Heart left ventricle (tissue), 16 donors: ENCODE measurements around the gene CEP20. TPM values are rescaled to one million over a fixed set of nuclear protein-coding genes. Genes with fewer than 3 reads are reported as not detected.

Source experiments
- ATAC-seq, 4 donors: fragments of 200-7000 bp; cut with Tn5 transposase; one replicate each; pipeline ENCODE4 v1.9.1; 2020 to 2022; ENCODE audit warnings: moderate library complexity in 4 of 4, mild to moderate bottlenecking in 3 of 4, moderate number of reproducible peaks in 1 of 4
- DNase-seq, 5 donors: peaks; one replicate each; pipeline ENCODE4 v3.0.0-alpha.2; 2020
- H3K27ac ChIP-seq, 12 donors: fragments of 200-600 bp; sonication (generic) in 4 of 12; one replicate each; pipeline versions ENCODE4 v1.5.0 to v1.8.0; 2016 to 2022; ENCODE audit warnings: mild to moderate bottlenecking in 2 of 12
- H3K27me3 ChIP-seq, 9 donors: fragments of 200-600 bp; sonication (generic) in 2 of 9; one replicate each; pipeline versions ENCODE4 v1.5.1 to v1.8.0; 2016 to 2022; ENCODE audit warnings: mild to moderate bottlenecking in 3 of 9
- H3K36me3 ChIP-seq, 9 donors: fragments of 200-600 bp; sonication (generic) in 2 of 9; one replicate each; pipeline versions ENCODE4 v1.5.0 to v1.8.0; 2018 to 2022; ENCODE audit warnings: mild to moderate bottlenecking in 2 of 9
- H3K4me1 ChIP-seq, 12 donors: fragments of 200-600 bp; sonication (generic) in 4 of 12; one replicate each; pipeline versions ENCODE4 v1.5.0 to v1.8.0; 2016 to 2022; ENCODE audit warnings: mild to moderate bottlenecking in 3 of 12
- H3K4me3 ChIP-seq, 12 donors: fragments of 200-600 bp; sonication (generic) in 4 of 12; one replicate each; pipeline versions ENCODE4 v1.5.0 to v1.8.0; 2017 to 2022; ENCODE audit warnings: mild to moderate bottlenecking in 9 of 12, moderate library complexity in 4 of 12
- H3K9me3 ChIP-seq, 12 donors: fragments of 200-600 bp; sonication (generic) in 4 of 12; one replicate each; pipeline versions ENCODE4 v1.5.0 to v1.8.0; 2016 to 2022; ENCODE audit warnings: mild to moderate bottlenecking in 1 of 12
- POLR2A ChIP-seq, 2 donors: fragments of 450-650 bp; IDR thresholded peaks; one replicate each; pipeline ENCODE4 v1.6.1; 2017; ENCODE audit warnings: antibody characterized with exemption in 2 of 2, mild to moderate bottlenecking in 2 of 2, moderate library complexity in 2 of 2
- WGBS, 4 donors: extraction: QIAGEN DNeasy Blood & Tissue Kit in 2 of 4; methylation state at CpG; one replicate each; pipeline versions ENCODE4 v1.1.5 to v1.1.7; 2013 to 2018; 5-methylcytosine and 5-hydroxymethylcytosine counted together
- intact Hi-C, 10 donors: fragments of 100-400 bp; cut with DNase I; formaldehyde crosslinking; loops; one replicate each; pipeline versions ENCODE4 v1.11.1 to v1.14.2; 2022
- polyA plus RNA-seq, 2 donors: library from polyadenylated mRNA; stranded (reverse); fragments of 200-250 nt; gene quantifications; one replicate each; pipeline ENCODE4 v1.2.3, GENCODE V29; 2013
- total RNA-seq, 9 donors: library from RNA; depleted of rRNA in 2 of 9; stranded (reverse); fragments of >200 nt in 2 of 9; fragmentation: NEBNext Ultra II Directional in 3 of 9; extraction: Animal tissue kit (Norgen Biotek cat#: 25700) in 3 of 9; gene quantifications; one replicate each; pipeline versions ENCODE4 v1.1.0 to v1.2.4, GENCODE V29; 2016 to 2023
- TF ChIP-seq, protein P1 (sequence below), 12 donors: fragments of 200-600 bp; sonication (generic) in 4 of 12; IDR thresholded peaks; one replicate each; pipeline versions ENCODE4 v1.5.0 to v1.8.0; 2018 to 2022; ENCODE audit warnings: antibody characterized with exemption in 12 of 12, mild to moderate bottlenecking in 5 of 12
- donor health status: ischemic (EF 13 %, LVEDD 7.1; RV severe dilation, severe dysfunction).
- donor health status: healthy with polysubstance abuse.
- donor health status: DM: no; HTN: yes; CAD: no.
- donor health status: DM: no; HTN: no; CAD: no.
- donor health status: ischemic (EF 25% LVEDD 6.9; RV normal size, moderate dysfunction).
- donor health status: ischemic (EF 25% LVEDD 5.7; RV mildly dilated, moderate dysfunction).
- donor health status: healthy.
- donor health status: DM: yes; HTN: yes; CAD: no.
- donor health status: ischemic (EF 35%, LVEDD 5.7; RV mildly dilated, moderate dysfunction).
- donor health status: nonischemic (EF 11% LVEDD 7.7; RV severe dilation, severe dysfunction).
- donor health status: DM: yes; HTN: yes; CAD: no.
- donor health status: PGD.
- donor health status: ischemic (EF 29% LVEDD 5.4; RV normal size, mild dysfunction).
- donor health status: nonischemic (EF 23%, LVEDD 6.1; RV moderate dilation, normal function).

CEP20 gene
- total and polyA plus RNA-seq, 11 donors, result 14.1 to 40.3 (median 28.0) TPM

DNA sequence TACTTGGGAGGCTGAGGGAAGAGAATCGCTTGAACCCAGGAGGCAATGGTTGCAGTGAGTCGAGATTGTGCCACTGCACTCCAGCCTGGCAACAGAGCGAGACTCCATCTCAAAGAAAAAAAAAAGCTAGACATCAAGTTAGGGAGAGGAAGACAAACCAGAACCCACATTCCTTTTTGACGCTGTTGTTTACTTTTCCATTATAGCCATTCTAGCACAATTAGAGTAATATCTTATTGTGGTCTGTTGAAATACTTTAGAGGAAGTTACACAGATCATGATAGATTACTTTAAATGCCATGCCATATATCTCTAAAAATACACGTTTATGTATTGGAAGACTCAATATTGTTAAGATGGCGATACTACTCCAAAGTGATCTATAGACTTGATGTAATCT lies 44.5 kb upstream of the CEP20 start:
- H3K9me3 ChIP-seq, result peaks cover 0 to 12% (median 0%) of the 10 kb centered on the region in 12 donors
- no peaks in the 10 kb centered on the region for H3K27me3 ChIP-seq
- intact Hi-C loops, result no loop called here
- no peaks in the 10 kb centered on the region for H3K36me3 ChIP-seq
- H3K4me3 ChIP-seq, result no peak overlapping the region
- 77 to 84% (median 80%) methylated on average over 6 of the region's 6 CpGs for WGBS, 4 donors
- no peak for DNase-seq
- no peaks in the 10 kb centered on the region for H3K4me1 ChIP-seq
- no peak overlapping the region for H3K27ac ChIP-seq
- ATAC-seq, result no peak
- TF ChIP-seq, protein P1, sequence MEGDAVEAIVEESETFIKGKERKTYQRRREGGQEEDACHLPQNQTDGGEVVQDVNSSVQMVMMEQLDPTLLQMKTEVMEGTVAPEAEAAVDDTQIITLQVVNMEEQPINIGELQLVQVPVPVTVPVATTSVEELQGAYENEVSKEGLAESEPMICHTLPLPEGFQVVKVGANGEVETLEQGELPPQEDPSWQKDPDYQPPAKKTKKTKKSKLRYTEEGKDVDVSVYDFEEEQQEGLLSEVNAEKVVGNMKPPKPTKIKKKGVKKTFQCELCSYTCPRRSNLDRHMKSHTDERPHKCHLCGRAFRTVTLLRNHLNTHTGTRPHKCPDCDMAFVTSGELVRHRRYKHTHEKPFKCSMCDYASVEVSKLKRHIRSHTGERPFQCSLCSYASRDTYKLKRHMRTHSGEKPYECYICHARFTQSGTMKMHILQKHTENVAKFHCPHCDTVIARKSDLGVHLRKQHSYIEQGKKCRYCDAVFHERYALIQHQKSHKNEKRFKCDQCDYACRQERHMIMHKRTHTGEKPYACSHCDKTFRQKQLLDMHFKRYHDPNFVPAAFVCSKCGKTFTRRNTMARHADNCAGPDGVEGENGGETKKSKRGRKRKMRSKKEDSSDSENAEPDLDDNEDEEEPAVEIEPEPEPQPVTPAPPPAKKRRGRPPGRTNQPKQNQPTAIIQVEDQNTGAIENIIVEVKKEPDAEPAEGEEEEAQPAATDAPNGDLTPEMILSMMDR (IDR thresholded peaks at IDR 0.05), result no peak
- TF ChIP-seq POLR2A (IDR thresholded peaks at IDR 0.05), result no peak

DNA sequence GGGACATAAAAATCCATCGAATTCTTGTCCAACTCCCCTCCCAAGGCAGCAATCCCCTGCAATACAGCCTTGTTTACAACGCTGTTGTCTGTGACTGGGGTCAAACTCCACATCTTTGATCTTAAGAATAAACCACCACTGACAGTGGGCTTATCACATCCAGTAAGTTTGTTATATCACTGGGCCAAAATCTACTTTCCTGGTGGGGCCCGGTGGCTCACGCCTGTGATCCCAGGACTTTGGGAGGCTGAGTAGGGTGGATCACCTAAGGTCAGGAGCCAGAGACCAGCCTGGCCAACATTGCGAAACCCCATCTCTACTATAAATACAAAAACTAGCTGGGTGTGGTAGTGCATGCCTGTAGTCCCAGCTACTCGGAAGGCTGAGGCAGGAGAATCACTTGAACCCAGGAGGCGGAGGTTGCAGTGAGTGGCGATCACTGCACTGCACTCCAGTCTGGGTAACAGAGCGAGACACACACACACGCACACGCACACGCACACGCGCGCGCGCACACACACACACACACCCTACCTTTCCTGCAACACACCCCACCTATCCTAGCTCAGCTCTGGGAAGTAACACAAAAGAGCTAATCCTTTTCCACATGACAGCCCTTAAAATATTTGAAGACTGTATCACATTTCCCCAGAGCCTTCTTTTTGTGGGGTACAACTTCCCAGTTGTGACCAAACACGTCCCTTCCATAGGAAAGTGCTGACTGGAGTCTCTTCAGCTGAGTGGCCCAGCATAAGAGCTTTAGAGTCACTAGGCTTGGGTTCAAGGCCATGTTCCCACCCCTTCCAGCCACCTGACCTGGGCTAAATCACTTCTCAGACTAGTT lies 40.1 kb upstream of the CEP20 start:
- Histone ChIP-seq H3K36me3 (no peaks in the 10 kb centered on the region), H3K9me3 (no peaks in the 10 kb centered on the region), H3K4me1 (no peaks in the 10 kb centered on the region), H3K4me3 (no peak overlapping the region), H3K27ac (no peak overlapping the region), H3K27me3 (no peaks in the 10 kb centered on the region)
- WGBS, 4 donors, result 91 to 95% (median 95%) methylated on average over 14 to 18 of the region's 18 CpGs
- no peak for ATAC-seq
- no peak for DNase-seq
- intact Hi-C loops, result no loop called here
- TF ChIP-seq, protein P1 (IDR thresholded peaks at IDR 0.05), result no peak
- no peak for TF ChIP-seq POLR2A (IDR thresholded peaks at IDR 0.05)

DNA sequence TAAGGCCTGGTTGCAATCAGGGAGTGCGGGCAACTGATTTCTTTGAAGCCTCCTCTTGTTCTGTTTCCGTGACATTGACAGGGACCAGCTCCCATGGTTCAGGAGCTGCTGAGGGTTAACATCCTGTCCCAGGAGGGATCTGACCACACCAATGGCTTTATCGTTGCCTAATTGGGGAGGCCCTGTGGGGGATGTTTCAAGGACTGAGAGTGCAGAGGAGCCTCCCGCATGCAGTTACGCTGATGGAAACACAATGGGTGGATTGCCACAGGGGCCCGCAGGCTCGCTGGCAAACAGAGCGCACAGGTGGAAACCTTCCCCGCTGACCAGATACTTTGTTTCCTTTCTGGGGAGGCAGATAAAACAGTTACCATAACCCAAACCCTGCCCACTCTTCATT lies 37.2 kb upstream of the CEP20 start:
- H3K4me1 ChIP-seq, result no peaks in the 10 kb centered on the region
- no peaks in the 10 kb centered on the region for H3K9me3 ChIP-seq
- no peak overlapping the region for H3K27ac ChIP-seq
- H3K4me3 ChIP-seq, result no peak overlapping the region
- H3K27me3 ChIP-seq, result no peaks in the 10 kb centered on the region
- ATAC-seq, result no peak
- WGBS, 4 donors, result 63 to 76% (median 74%) methylated on average over 9 of the region's 9 CpGs
- DNase-seq, result no peak
- H3K36me3 ChIP-seq, result no peaks in the 10 kb centered on the region
- no peak for TF ChIP-seq POLR2A (IDR thresholded peaks at IDR 0.05)
- TF ChIP-seq, protein P1 (IDR thresholded peaks at IDR 0.05), result no peak
- intact Hi-C loops, result no loop called here

DNA sequence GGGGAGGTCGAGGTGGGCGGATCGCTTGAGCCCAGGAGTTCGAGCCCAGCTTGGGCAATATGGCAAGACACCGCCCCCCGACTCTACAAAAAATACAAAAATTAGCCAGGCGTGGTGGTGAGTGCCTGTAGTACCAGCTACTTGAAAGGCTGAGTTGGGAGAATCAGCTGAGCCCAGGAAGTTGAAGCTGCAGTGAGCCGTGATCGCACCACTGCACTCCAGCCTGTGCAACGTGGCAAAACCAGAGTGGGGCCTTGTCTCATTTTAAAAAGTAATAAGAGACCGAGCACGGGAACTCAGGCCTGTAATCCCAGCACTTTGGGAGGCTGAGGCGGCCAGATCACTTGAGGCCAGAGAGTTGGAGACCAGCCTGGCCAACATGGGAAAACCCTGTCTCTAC lies 36.6 kb upstream of the CEP20 start:
- WGBS, 4 donors, result 91 to 95% (median 93%) methylated on average over 13 of the region's 13 CpGs
- intact Hi-C loops, result no loop called here
- no peak for ATAC-seq

More for the DNA sequence above, 36.6 kb upstream of the CEP20 start:
- H3K4me3 ChIP-seq, result no peak overlapping the region
- H3K27me3 ChIP-seq, result no peaks in the 10 kb centered on the region
- no peak for DNase-seq
- no peak for TF ChIP-seq POLR2A (IDR thresholded peaks at IDR 0.05)
- TF ChIP-seq, protein P1 (IDR thresholded peaks at IDR 0.05), result no peak
- no peaks in the 10 kb centered on the region for H3K36me3 ChIP-seq
- H3K9me3 ChIP-seq, result no peaks in the 10 kb centered on the region
- H3K27ac ChIP-seq, result no peak overlapping the region
- H3K4me1 ChIP-seq, result no peaks in the 10 kb centered on the region
